ENCODE results near the gene NT5C1A.

DNA sequence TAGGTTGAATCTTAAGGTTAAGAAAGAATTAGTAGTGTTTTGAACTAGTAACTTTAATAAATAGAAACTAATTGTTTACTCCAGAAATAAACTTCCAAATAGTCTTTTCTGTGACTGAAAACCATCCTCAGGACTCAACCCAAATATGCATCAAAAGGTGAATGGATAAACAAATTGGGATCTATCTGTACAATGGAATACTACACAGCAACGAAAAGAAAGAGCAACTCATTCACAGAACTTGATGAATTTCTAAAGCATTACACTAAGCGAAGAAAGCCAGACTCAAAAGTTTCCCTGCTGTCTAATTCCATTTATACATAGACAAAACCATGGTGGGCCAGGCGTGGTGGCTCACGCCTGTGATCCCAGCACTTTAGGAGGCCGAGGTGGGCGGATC is 57.4 kb downstream of the NT5C1A start:
- TF ChIP-seq EZH2 (IDR thresholded peaks at IDR 0.05) (no peak), POLR2AphosphoS5 (IDR thresholded peaks at IDR 0.05; ENCODE audit: borderline replicate concordance, low read depth, low read length) (no peak), FOXP2 (optimal IDR thresholded peaks at IDR 0.05; ENCODE audit: control extremely low read depth, extremely low read length, insufficient read depth) (no peak)
